Upper lobe of left lung (tissue), 6 donors: Measurements from ENCODE around the gene GPD1L. TPM values are rescaled to one million over a fixed set of nuclear protein-coding genes. Genes with fewer than 3 reads are reported as not detected.

Source experiments
- ATAC-seq, 2 donors: fragments of 200-7000 bp; cut with Tn5 transposase; one replicate each; pipeline ENCODE4 v1.9.1; 2022; ENCODE audit warnings: mild to moderate bottlenecking in 2 of 2, moderate library complexity in 2 of 2; ENCODE audit not compliant: low FRiP score in 2 of 2
- DNase-seq, 2 donors: peaks; one replicate each; pipeline ENCODE4 v3.0.0-alpha.2; 2019 to 2020
- H3K27ac ChIP-seq, 4 donors: fragments of 200-600 bp; sonication (generic); one replicate each; pipeline ENCODE4 v1.5.1; 2016 to 2019
- H3K27me3 ChIP-seq, 4 donors: fragments of 200-600 bp; sonication (generic); one replicate each; pipeline ENCODE4 v1.5.1; 2017 to 2019
- H3K36me3 ChIP-seq, 4 donors: fragments of 200-600 bp; sonication (generic); one replicate each; pipeline ENCODE4 v1.5.1; 2016 to 2019
- H3K4me1 ChIP-seq, 4 donors: fragments of 200-600 bp; sonication (generic); one replicate each; pipeline ENCODE4 v1.5.1; 2018 to 2019
- H3K4me3 ChIP-seq, 4 donors: fragments of 200-600 bp; sonication (generic); one replicate each; pipeline ENCODE4 v1.5.1; 2017 to 2019; ENCODE audit warnings: mild to moderate bottlenecking in 2 of 4, moderate library complexity in 1 of 4
- H3K9me3 ChIP-seq, 4 donors: fragments of 200-600 bp; sonication (generic); one replicate each; pipeline ENCODE4 v1.5.1; 2018 to 2019
- CTCF ChIP-seq, 6 experiments: fragments of 450-650 bp in 4 of 6; fragments of 200-600 bp in 2 of 6; sonication (generic) in 2 of 6; IDR thresholded peaks; one replicate each; pipeline ENCODE4 v1.5.1; 2016 to 2019; ENCODE audit warnings: antibody characterized with exemption in 6 of 6
- EP300 ChIP-seq, 4 donors: sonication (generic); formaldehyde crosslinking; IDR thresholded peaks; one replicate each; pipeline ENCODE4 v1.5.1; 2017; ENCODE audit warnings: antibody characterized with exemption in 4 of 4, control low read depth in 2 of 4
- POLR2A ChIP-seq, 4 donors: fragments of 450-650 bp; IDR thresholded peaks; one replicate each; pipeline ENCODE4 v1.5.1; 2016 to 2017; ENCODE audit warnings: antibody characterized with exemption in 4 of 4, mild to moderate bottlenecking in 2 of 4
- POLR2AphosphoS5 ChIP-seq, 2 donors: sonication (generic); formaldehyde crosslinking; IDR thresholded peaks; one replicate each; pipeline ENCODE4 v1.5.1; 2017; ENCODE audit warnings: antibody characterized with exemption in 2 of 2
- WGBS, 2 donors: methylation state at CpG; one replicate each; pipeline ENCODE4 v1.1.5; 2017 to 2018; 5-methylcytosine and 5-hydroxymethylcytosine counted together
- total RNA-seq, 6 donors: library from RNA; depleted of rRNA in 4 of 6; stranded (reverse); fragments of >200 nt in 4 of 6; gene quantifications; one replicate each; pipeline versions ENCODE4 v1.1.0 to v1.2.1, GENCODE V29; 2016 to 2021
- donor health status: DM: no; HTN: no; CAD: no; lungs with moderate emphysema.
- donor health status: DM: no; HTN: yes; CAD: no; lungs with severe emphysema.

The GPD1L gene
- total RNA-seq, 6 donors from 2014 or later = 50.8 to 221 (median 115) TPM

DNA sequence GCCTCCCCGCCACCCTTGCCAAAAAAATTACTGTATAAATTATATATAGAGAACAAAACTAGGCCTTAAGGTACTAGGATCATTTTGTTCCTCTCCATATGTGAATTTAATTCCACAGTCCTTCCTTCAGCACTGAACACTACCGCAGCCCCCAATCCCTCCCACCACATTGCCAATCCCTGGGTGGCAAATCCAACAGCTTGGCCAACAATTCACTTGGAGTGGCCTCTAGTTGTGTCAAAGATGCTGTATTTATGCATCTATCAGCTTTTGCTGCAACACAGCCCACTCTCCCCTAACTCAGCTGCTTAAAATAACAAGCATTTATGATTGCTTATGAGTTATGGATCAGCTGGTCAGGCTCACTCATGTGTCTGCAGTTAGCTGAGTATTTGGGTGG is 18.6 kb downstream of the GPD1L start:
- Histone ChIP-seq H3K27me3 (no peaks in the 10 kb centered on the region), H3K27ac (no peak overlapping the region), H3K4me1 (peaks cover 0 to 29% (median 6%) of the 10 kb centered on the region in 4 donors), H3K9me3 (no peaks in the 10 kb centered on the region), H3K36me3 (peaks cover 0 to 11% (median 0%) of the 10 kb centered on the region in 4 donors), H3K4me3 (no peak overlapping the region)
- TF ChIP-seq CTCF (IDR thresholded peaks at IDR 0.05) = no peak
- TF ChIP-seq EP300 (IDR thresholded peaks at IDR 0.05) = no peak
- no peak for TF ChIP-seq POLR2AphosphoS5 (IDR thresholded peaks at IDR 0.05)
- TF ChIP-seq POLR2A (IDR thresholded peaks at IDR 0.05) = no peak
- WGBS, 2 donors = 91 to 94% methylated on average over 2 of the region's 2 CpGs
- ATAC-seq (no peak), DNase-seq (no peak)

- WGBS, 2 donors = 60 to 88% methylated on average over 4 of the region's 4 CpGs
These were observed 20.0 kb downstream of the GPD1L start for GRCh38 chr3:32126305-32127015.

GRCh38 chr3:32127219-32127826 is 20.9 kb downstream of the GPD1L start:
- ATAC-seq = no peak
- peaks cover 0 to 22% (median 0%) of the 10 kb centered on the region in 4 donors for H3K36me3 ChIP-seq
- TF ChIP-seq POLR2A (IDR thresholded peaks at IDR 0.05) (no peak), POLR2AphosphoS5 (IDR thresholded peaks at IDR 0.05) (no peak), EP300 (IDR thresholded peaks at IDR 0.05) (no peak), CTCF (IDR thresholded peaks at IDR 0.05) (no peak)
- no peaks in the 10 kb centered on the region for H3K9me3 ChIP-seq
- 96 to 99% methylated on average over 8 to 10 of the region's 10 CpGs for WGBS, 2 donors
- H3K4me1 ChIP-seq = peaks cover 0 to 20% (median 6%) of the 10 kb centered on the region in 4 donors
- DNase-seq = no peak
- H3K27ac ChIP-seq = no peak overlapping the region
- H3K4me3 ChIP-seq = no peak overlapping the region
- H3K27me3 ChIP-seq = no peaks in the 10 kb centered on the region

More at GRCh38 chr3:32126305-32127015, 20.0 kb downstream of the GPD1L start:
- Histone ChIP-seq H3K27me3 (no peaks in the 10 kb centered on the region), H3K4me3 (no peak overlapping the region), H3K36me3 (peaks cover 0 to 22% (median 0%) of the 10 kb centered on the region in 4 donors), H3K4me1 (peaks cover 0 to 20% (median 4%) of the 10 kb centered on the region in 4 donors), H3K9me3 (no peaks in the 10 kb centered on the region), H3K27ac (no peak overlapping the region)
- ATAC-seq = no peak
- no peak for DNase-seq
- TF ChIP-seq POLR2A (IDR thresholded peaks at IDR 0.05) (no peak), CTCF (IDR thresholded peaks at IDR 0.05) (no peak), POLR2AphosphoS5 (IDR thresholded peaks at IDR 0.05) (no peak), EP300 (IDR thresholded peaks at IDR 0.05) (no peak)

GRCh38 chr3:32128936-32129335 is 22.5 kb downstream of the GPD1L start:
- DNase-seq (no peak), ATAC-seq (no peak)
- no peaks in the 10 kb centered on the region for H3K27me3 ChIP-seq
- H3K36me3 ChIP-seq = peaks cover 0 to 29% (median 0%) of the 10 kb centered on the region in 4 donors
- no peaks in the 10 kb centered on the region for H3K9me3 ChIP-seq
- WGBS, 2 donors = 91 to 100% methylated on average over 2 of the region's 2 CpGs
- no peak overlapping the region for H3K4me3 ChIP-seq
- TF ChIP-seq CTCF (IDR thresholded peaks at IDR 0.05) (no peak), POLR2A (IDR thresholded peaks at IDR 0.05) (no peak), EP300 (IDR thresholded peaks at IDR 0.05) (no peak), POLR2AphosphoS5 (IDR thresholded peaks at IDR 0.05) (no peak)
- H3K27ac ChIP-seq = no peak overlapping the region
- peaks cover 0 to 15% (median 3%) of the 10 kb centered on the region in 4 donors for H3K4me1 ChIP-seq
